ENCODE measurements around the gene RHD.
"Not testable (repeated sequence)": the region's sequence is repeated elsewhere in the genome, so short reads cannot be mapped to it uniquely, and the experiment has no call there.

RHD gene

GRCh38 chr1:25308168-25308567, 35.9 kb downstream of the RHD start:
- DNase-seq (ENCODE audit: low spot score) = not testable (repeated sequence)

- peak; percentile 21 for DNase-seq (ENCODE audit: low spot score)
Observed at GRCh38 chr1:25309085-25309484, 36.8 kb downstream of the RHD start.

- peak; percentile 34 for DNase-seq (ENCODE audit: low spot score)
Observed at GRCh38 chr1:25309486-25309885, 37.2 kb downstream of the RHD start.

- not testable (repeated sequence) for DNase-seq (ENCODE audit: low spot score)
Observed at GRCh38 chr1:25312806-25313470, 40.6 kb downstream of the RHD start.

- DNase-seq (ENCODE audit: low spot score) = peak; percentile 53
Observed at GRCh38 chr1:25320314-25320938, 48.1 kb downstream of the RHD start.

GRCh38 chr1:25322127-25322526, 49.8 kb downstream of the RHD start:
- DNase-seq (ENCODE audit: low spot score) = not testable (repeated sequence)

- DNase-seq (ENCODE audit: low spot score) = not testable (repeated sequence)
Observed at GRCh38 chr1:25324407-25324806, 52.1 kb downstream of the RHD start.

GRCh38 chr1:25327864-25328790, 55.8 kb downstream of the RHD start:
- DNase-seq (ENCODE audit: low spot score) = not testable (repeated sequence)

- not testable (repeated sequence) for DNase-seq (ENCODE audit: low spot score)
Observed at GRCh38 chr1:25328791-25329185, 56.5 kb downstream of the RHD start.

- not testable (repeated sequence) for DNase-seq (ENCODE audit: low spot score)
Observed at GRCh38 chr1:25329336-25329735, 57.0 kb downstream of the RHD start.

- DNase-seq (ENCODE audit: low spot score) = not testable (repeated sequence)
Observed at GRCh38 chr1:25329950-25330349, 57.6 kb downstream of the RHD start.

- DNase-seq (ENCODE audit: low spot score) = not testable (repeated sequence)
Observed at GRCh38 chr1:25336922-25337354, 64.6 kb downstream of the RHD start.

- not testable (repeated sequence) for DNase-seq (ENCODE audit: low spot score)
Observed at GRCh38 chr1:25337483-25338187, 65.3 kb downstream of the RHD start.

- peak; percentile 88 for DNase-seq (ENCODE audit: low spot score)
Observed at GRCh38 chr1:25338188-25338981, 66.1 kb downstream of the RHD start, which contains the start of gene TMEM50A. TMEM50A (plus strand) TSS chr1:25338334; CDS start chr1:25340487, 2,153 bp downstream.

- DNase-seq (ENCODE audit: low spot score) = no peak
Observed at GRCh38 chr1:25338986-25339385, 66.7 kb downstream of the RHD start.

GRCh38 chr1:25341746-25342145, 69.4 kb downstream of the RHD start:
- no peak for DNase-seq (ENCODE audit: low spot score)

- DNase-seq (ENCODE audit: low spot score) = no peak
Observed at GRCh38 chr1:25342846-25343245, 70.5 kb downstream of the RHD start.

- peak; percentile 34 for DNase-seq (ENCODE audit: low spot score)
Observed at GRCh38 chr1:25343872-25344271, 71.6 kb downstream of the RHD start.

- DNase-seq (ENCODE audit: low spot score) = no peak
Observed at GRCh38 chr1:25347556-25347955, 75.2 kb downstream of the RHD start.

- DNase-seq (ENCODE audit: low spot score) = no peak
Observed at GRCh38 chr1:25349606-25350005, 77.3 kb downstream of the RHD start.

- no peak for DNase-seq (ENCODE audit: low spot score)
Observed at GRCh38 chr1:25355841-25356395, 83.6 kb downstream of the RHD start.

Measured in GM03348 (cell line).